ENCODE results near the gene ZFAND2B.
A peak's percentile ranks its signal among the peaks of the same experiment; 100 is the strongest.
"Not testable (repeated sequence)": the region's sequence is repeated elsewhere in the genome, so short reads cannot be mapped to it uniquely, and the experiment has no call there.

The ZFAND2B gene

GRCh38 chr2:219186754-219187456, 19.7 kb upstream of the ZFAND2B start:
- Histone ChIP-seq H3K27ac (ENCODE audit: low read depth, low read length) (no peak overlapping the region), H3K9ac (ENCODE audit: low read length) (no peak overlapping the region), H3K9me3 (ENCODE audit: low read length) (no peaks in the 10 kb centered on the region), H3K4me3 (ENCODE audit: low read depth in 1 of 2, low read length in 2 of 2) (no peak overlapping the region), H3K36me3 (ENCODE audit: insufficient read depth, low read length) (peaks cover 31% of the 10 kb centered on the region), H3K4me1 (ENCODE audit: insufficient read depth, low read length) (no peaks in the 10 kb centered on the region), H3K27me3 (ENCODE audit: control insufficient read depth in 1 of 2, insufficient read depth in 2 of 2, low read length in 2 of 2) (no peaks in the 10 kb centered on the region)

GRCh38 chr2:219197388-219197787, 9.2 kb upstream of the ZFAND2B start:
- no peaks in the 10 kb centered on the region for H3K4me1 ChIP-seq (ENCODE audit: insufficient read depth, low read length)

GRCh38 chr2:219198974-219199373, 7.6 kb upstream of the ZFAND2B start:
- no peaks in the 10 kb centered on the region for H3K9me3 ChIP-seq (ENCODE audit: low read length)
- H3K9ac ChIP-seq (ENCODE audit: low read length), result no peak overlapping the region
- H3K36me3 ChIP-seq (ENCODE audit: insufficient read depth, low read length), result no peaks in the 10 kb centered on the region
- H3K4me3 ChIP-seq (ENCODE audit: low read depth in 1 of 2, low read length in 2 of 2), result no peak overlapping the region
- no peaks in the 10 kb centered on the region for H3K4me1 ChIP-seq (ENCODE audit: insufficient read depth, low read length)
- H3K27me3 ChIP-seq (ENCODE audit: control insufficient read depth in 1 of 2, insufficient read depth in 2 of 2, low read length in 2 of 2), result no peaks in the 10 kb centered on the region
- H3K27ac ChIP-seq (ENCODE audit: low read depth, low read length), result no peak overlapping the region

More at GRCh38 chr2:219197388-219197787, 9.2 kb upstream of the ZFAND2B start:
- Histone ChIP-seq H3K9me3 (ENCODE audit: low read length) (no peaks in the 10 kb centered on the region), H3K27me3 (ENCODE audit: control insufficient read depth in 1 of 2, insufficient read depth in 2 of 2, low read length in 2 of 2) (no peaks in the 10 kb centered on the region), H3K4me3 (ENCODE audit: low read depth in 1 of 2, low read length in 2 of 2) (no peak overlapping the region), H3K36me3 (ENCODE audit: insufficient read depth, low read length) (no peaks in the 10 kb centered on the region), H3K9ac (ENCODE audit: low read length) (no peak overlapping the region), H3K27ac (ENCODE audit: low read depth, low read length) (no peak overlapping the region)

GRCh38 chr2:219199470-219200211, 6.9 kb upstream of the ZFAND2B start:
- no peak overlapping the region for H3K4me3 ChIP-seq (ENCODE audit: low read depth in 1 of 2, low read length in 2 of 2)
- no peaks in the 10 kb centered on the region for H3K4me1 ChIP-seq (ENCODE audit: insufficient read depth, low read length)
- H3K27ac ChIP-seq (ENCODE audit: low read depth, low read length), result no peak overlapping the region
- no peaks in the 10 kb centered on the region for H3K36me3 ChIP-seq (ENCODE audit: insufficient read depth, low read length)
- no peaks in the 10 kb centered on the region for H3K9me3 ChIP-seq (ENCODE audit: low read length)
- H3K27me3 ChIP-seq (ENCODE audit: control insufficient read depth in 1 of 2, insufficient read depth in 2 of 2, low read length in 2 of 2), result no peaks in the 10 kb centered on the region
- H3K9ac ChIP-seq (ENCODE audit: low read length), result no peak overlapping the region

- not testable (repeated sequence) for H3K27ac ChIP-seq (ENCODE audit: low read depth, low read length); H3K4me3 ChIP-seq (ENCODE audit: low read depth in 1 of 2, low read length in 2 of 2); H3K27me3 ChIP-seq (ENCODE audit: control insufficient read depth in 1 of 2, insufficient read depth in 2 of 2, low read length in 2 of 2); H3K9me3 ChIP-seq (ENCODE audit: low read length); H3K9ac ChIP-seq (ENCODE audit: low read length); H3K4me1 ChIP-seq (ENCODE audit: insufficient read depth, low read length); H3K36me3 ChIP-seq (ENCODE audit: insufficient read depth, low read length)
Measured at GRCh38 chr2:219200502-219201326, 5.9 kb upstream of the ZFAND2B start.

- H3K4me1 ChIP-seq (ENCODE audit: insufficient read depth, low read length); H3K27me3 ChIP-seq (ENCODE audit: control insufficient read depth in 1 of 2, insufficient read depth in 2 of 2, low read length in 2 of 2); H3K9me3 ChIP-seq (ENCODE audit: low read length); H3K36me3 ChIP-seq (ENCODE audit: insufficient read depth, low read length); H3K4me3 ChIP-seq (ENCODE audit: low read depth in 1 of 2, low read length in 2 of 2); H3K9ac ChIP-seq (ENCODE audit: low read length); H3K27ac ChIP-seq (ENCODE audit: low read depth, low read length): not testable (repeated sequence)
Measured at GRCh38 chr2:219201331-219201730, 5.3 kb upstream of the ZFAND2B start.

GRCh38 chr2:219204425-219205164, 2.0 kb upstream of the ZFAND2B start:
- no peak overlapping the region for H3K27ac ChIP-seq (ENCODE audit: low read depth, low read length)
- no peak overlapping the region for H3K4me3 ChIP-seq (ENCODE audit: low read depth in 1 of 2, low read length in 2 of 2)
- no peak overlapping the region for H3K9ac ChIP-seq (ENCODE audit: low read length)
- peaks cover 17% of the 10 kb centered on the region for H3K36me3 ChIP-seq (ENCODE audit: insufficient read depth, low read length)
- H3K9me3 ChIP-seq (ENCODE audit: low read length), result no peaks in the 10 kb centered on the region
- H3K27me3 ChIP-seq (ENCODE audit: control insufficient read depth in 1 of 2, insufficient read depth in 2 of 2, low read length in 2 of 2), result no peaks in the 10 kb centered on the region
- peaks cover 20% of the 10 kb centered on the region for H3K4me1 ChIP-seq (ENCODE audit: insufficient read depth, low read length)

- peaks cover 20% of the 10 kb centered on the region for H3K4me1 ChIP-seq (ENCODE audit: insufficient read depth, low read length)
- H3K36me3 ChIP-seq (ENCODE audit: insufficient read depth, low read length), result peaks cover 22% of the 10 kb centered on the region
- no peaks in the 10 kb centered on the region for H3K9me3 ChIP-seq (ENCODE audit: low read length)
- no peaks in the 10 kb centered on the region for H3K27me3 ChIP-seq (ENCODE audit: control insufficient read depth in 1 of 2, insufficient read depth in 2 of 2, low read length in 2 of 2)
- H3K9ac ChIP-seq (ENCODE audit: low read length), result no peak overlapping the region
- no peak overlapping the region for H3K4me3 ChIP-seq (ENCODE audit: low read depth in 1 of 2, low read length in 2 of 2)
- no peak overlapping the region for H3K27ac ChIP-seq (ENCODE audit: low read depth, low read length)
Measured at GRCh38 chr2:219205165-219205538, 1.4 kb upstream of the ZFAND2B start.

- Histone ChIP-seq H3K27ac (ENCODE audit: low read depth, low read length) (peak overlapping the region; percentile 93), H3K36me3 (ENCODE audit: insufficient read depth, low read length) (peaks cover 30% of the 10 kb centered on the region), H3K9me3 (ENCODE audit: low read length) (no peaks in the 10 kb centered on the region), H3K9ac (ENCODE audit: low read length) (peak overlapping the region; percentile 96), H3K4me3 (ENCODE audit: low read depth in 1 of 2, low read length in 2 of 2) (peak overlapping the region; percentile 73 to 87), H3K4me1 (ENCODE audit: insufficient read depth, low read length) (peaks cover 20% of the 10 kb centered on the region), H3K27me3 (ENCODE audit: control insufficient read depth in 1 of 2, insufficient read depth in 2 of 2, low read length in 2 of 2) (no peaks in the 10 kb centered on the region)
Measured at GRCh38 chr2:219205981-219206327, 628 bp upstream of the ZFAND2B start.

- Histone ChIP-seq H3K9ac (ENCODE audit: low read length) (peak overlapping the region; percentile 44), H3K36me3 (ENCODE audit: insufficient read depth, low read length) (peaks cover 31% of the 10 kb centered on the region), H3K27ac (ENCODE audit: low read depth, low read length) (peak overlapping the region; percentile 97), H3K9me3 (ENCODE audit: low read length) (no peaks in the 10 kb centered on the region), H3K4me1 (ENCODE audit: insufficient read depth, low read length) (peaks cover 20% of the 10 kb centered on the region), H3K27me3 (ENCODE audit: control insufficient read depth in 1 of 2, insufficient read depth in 2 of 2, low read length in 2 of 2) (no peaks in the 10 kb centered on the region), H3K4me3 (ENCODE audit: low read depth in 1 of 2, low read length in 2 of 2) (peak overlapping the region; percentile 73 to 87)
Measured at GRCh38 chr2:219207134-219207883, 727 bp downstream of the ZFAND2B start.

Measured in muscle layer of colon (tissue), 2 donors.